ENCODE measurements around the gene TMEM139.

DNA sequence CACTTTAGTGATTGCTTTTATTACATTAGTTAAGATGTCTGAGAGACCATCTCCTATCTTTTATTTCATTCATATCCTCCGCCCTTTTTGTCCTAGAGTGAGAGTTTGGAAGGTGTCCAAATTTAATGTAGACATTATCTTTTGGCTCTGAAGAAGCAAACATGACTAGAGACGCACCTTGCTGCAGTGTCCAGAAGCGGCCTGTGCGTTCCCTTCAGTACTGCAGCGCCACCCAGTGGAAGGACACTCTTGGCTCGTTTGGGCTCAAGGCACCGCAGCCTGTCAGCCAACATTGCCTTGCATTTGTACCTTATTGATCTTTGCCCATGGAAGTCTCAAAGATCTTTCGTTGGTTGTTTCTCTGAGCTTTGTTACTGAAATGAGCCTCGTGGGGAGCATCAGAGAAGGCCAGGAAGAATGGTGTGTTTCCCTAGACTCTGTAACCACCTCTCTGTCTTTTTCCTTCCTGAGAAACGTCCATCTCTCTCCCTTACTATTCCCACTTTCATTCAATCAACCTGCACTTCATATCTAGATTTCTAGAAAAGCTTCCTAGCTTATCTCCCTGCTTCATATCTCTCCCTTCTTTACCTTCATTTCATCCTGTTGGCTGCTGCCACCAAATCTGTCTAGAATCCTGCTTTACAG lies 20.8 kb downstream of the TMEM139 start:
- TF ChIP-seq, protein P1, sequence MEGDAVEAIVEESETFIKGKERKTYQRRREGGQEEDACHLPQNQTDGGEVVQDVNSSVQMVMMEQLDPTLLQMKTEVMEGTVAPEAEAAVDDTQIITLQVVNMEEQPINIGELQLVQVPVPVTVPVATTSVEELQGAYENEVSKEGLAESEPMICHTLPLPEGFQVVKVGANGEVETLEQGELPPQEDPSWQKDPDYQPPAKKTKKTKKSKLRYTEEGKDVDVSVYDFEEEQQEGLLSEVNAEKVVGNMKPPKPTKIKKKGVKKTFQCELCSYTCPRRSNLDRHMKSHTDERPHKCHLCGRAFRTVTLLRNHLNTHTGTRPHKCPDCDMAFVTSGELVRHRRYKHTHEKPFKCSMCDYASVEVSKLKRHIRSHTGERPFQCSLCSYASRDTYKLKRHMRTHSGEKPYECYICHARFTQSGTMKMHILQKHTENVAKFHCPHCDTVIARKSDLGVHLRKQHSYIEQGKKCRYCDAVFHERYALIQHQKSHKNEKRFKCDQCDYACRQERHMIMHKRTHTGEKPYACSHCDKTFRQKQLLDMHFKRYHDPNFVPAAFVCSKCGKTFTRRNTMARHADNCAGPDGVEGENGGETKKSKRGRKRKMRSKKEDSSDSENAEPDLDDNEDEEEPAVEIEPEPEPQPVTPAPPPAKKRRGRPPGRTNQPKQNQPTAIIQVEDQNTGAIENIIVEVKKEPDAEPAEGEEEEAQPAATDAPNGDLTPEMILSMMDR (IDR thresholded peaks at IDR 0.05), result no peak
- TF ChIP-seq POLR2A (IDR thresholded peaks at IDR 0.05), result no peak

Data from lower leg skin (tissue), 3 donors.